ENCODE measurements around the gene WHRN. TPM values are rescaled to one million over a fixed set of nuclear protein-coding genes. Genes with fewer than 3 reads are reported as not detected.

Gene WHRN
- total RNA-seq, 4 donors from 2014 or later = 8.1 to 12.6 (median 10.7) TPM

DNA sequence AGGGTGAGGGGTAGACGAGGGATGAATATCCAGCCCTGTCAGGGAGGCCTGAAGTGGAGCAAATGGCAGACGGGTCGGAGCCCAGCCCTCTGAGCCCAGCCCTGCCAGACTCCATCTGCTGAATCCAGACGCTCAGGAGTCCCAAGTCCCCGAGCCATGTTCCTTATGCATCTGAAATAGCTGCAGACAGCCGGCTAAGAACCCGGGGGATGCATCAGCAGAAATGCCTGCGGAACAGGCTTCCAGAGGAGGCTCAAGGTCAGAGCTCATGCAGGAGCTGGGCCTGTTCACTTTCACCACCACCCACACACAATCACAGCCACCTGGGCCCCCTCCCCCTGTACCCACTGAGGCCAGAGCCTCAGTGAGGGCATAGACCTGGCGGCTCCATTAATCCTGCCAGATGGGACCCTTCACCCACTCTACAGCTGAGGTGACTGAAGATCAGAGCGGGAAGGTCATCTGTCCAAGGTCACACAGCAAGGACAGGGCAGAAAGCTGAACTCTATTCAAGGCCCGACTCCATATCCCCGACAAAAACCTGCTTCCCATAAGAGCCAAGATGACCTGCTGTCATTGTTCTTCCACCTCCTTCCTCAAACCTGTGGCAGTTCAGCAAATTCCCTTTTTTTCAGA is 93.1 kb downstream of the WHRN start:
- H3K27ac ChIP-seq (replicated peaks in 1 of 4) = no peak overlapping the region

DNA sequence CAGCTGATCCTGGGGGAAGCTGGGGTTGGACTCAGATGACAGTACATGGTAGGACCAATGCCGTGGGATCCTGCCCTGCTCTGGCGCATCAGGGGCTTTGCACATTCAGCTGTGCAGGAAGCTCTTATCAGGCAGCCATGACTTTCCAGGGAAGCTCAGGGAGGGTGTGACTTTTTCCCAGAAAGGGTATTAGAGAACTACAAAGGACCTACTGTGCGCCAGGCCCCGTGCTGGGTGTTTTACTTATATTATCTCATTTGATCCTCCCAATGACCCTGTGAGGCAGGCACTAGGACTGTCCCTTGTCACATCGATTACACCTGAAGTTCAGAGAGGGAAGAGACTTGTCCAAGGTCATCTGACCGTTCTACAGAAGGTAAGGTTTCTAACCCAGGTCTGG is 93.8 kb downstream of the WHRN start:
- H3K4me3 ChIP-seq = no peak overlapping the region
- H3K4me1 ChIP-seq = peaks cover 0 to 18% (median 13%) of the 10 kb centered on the region in 4 donors
- H3K9me3 ChIP-seq = no peaks in the 10 kb centered on the region
- peaks cover 0 to 13% (median 6%) of the 10 kb centered on the region in 4 donors for H3K36me3 ChIP-seq
- TF ChIP-seq POLR2A (IDR thresholded peaks at IDR 0.05; ENCODE audit: low read depth) (no peak), EP300 (IDR thresholded peaks at IDR 0.05) (no peak), POLR2AphosphoS5 (IDR thresholded peaks at IDR 0.05) (no peak)
- TF ChIP-seq, protein P1, sequence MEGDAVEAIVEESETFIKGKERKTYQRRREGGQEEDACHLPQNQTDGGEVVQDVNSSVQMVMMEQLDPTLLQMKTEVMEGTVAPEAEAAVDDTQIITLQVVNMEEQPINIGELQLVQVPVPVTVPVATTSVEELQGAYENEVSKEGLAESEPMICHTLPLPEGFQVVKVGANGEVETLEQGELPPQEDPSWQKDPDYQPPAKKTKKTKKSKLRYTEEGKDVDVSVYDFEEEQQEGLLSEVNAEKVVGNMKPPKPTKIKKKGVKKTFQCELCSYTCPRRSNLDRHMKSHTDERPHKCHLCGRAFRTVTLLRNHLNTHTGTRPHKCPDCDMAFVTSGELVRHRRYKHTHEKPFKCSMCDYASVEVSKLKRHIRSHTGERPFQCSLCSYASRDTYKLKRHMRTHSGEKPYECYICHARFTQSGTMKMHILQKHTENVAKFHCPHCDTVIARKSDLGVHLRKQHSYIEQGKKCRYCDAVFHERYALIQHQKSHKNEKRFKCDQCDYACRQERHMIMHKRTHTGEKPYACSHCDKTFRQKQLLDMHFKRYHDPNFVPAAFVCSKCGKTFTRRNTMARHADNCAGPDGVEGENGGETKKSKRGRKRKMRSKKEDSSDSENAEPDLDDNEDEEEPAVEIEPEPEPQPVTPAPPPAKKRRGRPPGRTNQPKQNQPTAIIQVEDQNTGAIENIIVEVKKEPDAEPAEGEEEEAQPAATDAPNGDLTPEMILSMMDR (IDR thresholded peaks at IDR 0.05) = no peak
- no peak for DNase-seq (ENCODE audit: extremely low spot score)
- intact Hi-C loops (cut with DNase I) = loop anchor here (5.0 kb wide), 1 partner anchor 71 kb away; no protein-coding TSS in a partner anchor
- 90% methylated on average over 6 of the region's 6 CpGs for WGBS
- H3K27ac ChIP-seq (replicated peaks in 1 of 4) = no peak overlapping the region
- no peaks in the 10 kb centered on the region for H3K27me3 ChIP-seq

More for the DNA sequence above, 93.1 kb downstream of the WHRN start:
- DNase-seq (ENCODE audit: extremely low spot score) = no peak
- no peaks in the 10 kb centered on the region for H3K9me3 ChIP-seq
- peaks cover 0 to 13% (median 3%) of the 10 kb centered on the region in 4 donors for H3K36me3 ChIP-seq
- peaks cover 0 to 18% (median 13%) of the 10 kb centered on the region in 4 donors for H3K4me1 ChIP-seq
- intact Hi-C loops (cut with DNase I) = loop anchor here (5.0 kb wide), 1 partner anchor 70 kb away; no protein-coding TSS in a partner anchor
- no peak for TF ChIP-seq EP300 (IDR thresholded peaks at IDR 0.05)
- no peak for TF ChIP-seq POLR2AphosphoS5 (IDR thresholded peaks at IDR 0.05)
- no peak for TF ChIP-seq POLR2A (IDR thresholded peaks at IDR 0.05; ENCODE audit: low read depth)
- TF ChIP-seq, protein P1 (IDR thresholded peaks at IDR 0.05) = no peak
- H3K27me3 ChIP-seq = no peaks in the 10 kb centered on the region
- WGBS = 77% methylated on average over 5 of the region's 12 CpGs
- no peak overlapping the region for H3K4me3 ChIP-seq

DNA sequence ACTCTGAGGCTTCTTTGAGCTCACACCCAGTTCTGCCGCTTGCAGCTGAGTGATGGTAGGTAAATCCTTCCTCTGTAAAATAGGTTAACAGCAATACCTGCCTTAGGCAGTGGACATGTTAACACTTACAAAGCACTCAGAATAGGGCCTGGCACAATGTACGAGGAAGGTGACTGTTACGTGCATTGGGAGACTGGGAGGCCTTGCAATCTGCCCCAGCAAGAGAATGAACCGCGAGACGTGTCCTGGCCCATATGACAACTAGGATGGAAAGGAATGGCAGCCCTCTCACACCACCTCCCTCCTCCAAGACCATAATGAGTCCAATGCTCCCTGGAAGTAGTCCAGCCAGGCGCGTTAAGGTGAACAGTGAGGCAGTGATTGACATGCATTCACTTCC is 94.4 kb downstream of the WHRN start:
- intact Hi-C loops (cut with DNase I) = loop anchor here (5.0 kb wide), 1 partner anchor 71 kb away; no protein-coding TSS in a partner anchor
- DNase-seq (ENCODE audit: extremely low spot score) = no peak
- H3K4me1 ChIP-seq = peaks cover 0 to 18% (median 13%) of the 10 kb centered on the region in 4 donors
- TF ChIP-seq POLR2A (IDR thresholded peaks at IDR 0.05; ENCODE audit: low read depth) (no peak), POLR2AphosphoS5 (IDR thresholded peaks at IDR 0.05) (no peak), EP300 (IDR thresholded peaks at IDR 0.05) (no peak)
- TF ChIP-seq, protein P1 (IDR thresholded peaks at IDR 0.05) = no peak
- no peaks in the 10 kb centered on the region for H3K9me3 ChIP-seq
- H3K4me3 ChIP-seq = no peak overlapping the region
- WGBS = 92% methylated on average over 8 of the region's 8 CpGs
- peaks cover 0 to 16% (median 8%) of the 10 kb centered on the region in 4 donors for H3K36me3 ChIP-seq
- H3K27ac ChIP-seq (replicated peaks in 1 of 4) = no peak overlapping the region
- no peaks in the 10 kb centered on the region for H3K27me3 ChIP-seq

DNA sequence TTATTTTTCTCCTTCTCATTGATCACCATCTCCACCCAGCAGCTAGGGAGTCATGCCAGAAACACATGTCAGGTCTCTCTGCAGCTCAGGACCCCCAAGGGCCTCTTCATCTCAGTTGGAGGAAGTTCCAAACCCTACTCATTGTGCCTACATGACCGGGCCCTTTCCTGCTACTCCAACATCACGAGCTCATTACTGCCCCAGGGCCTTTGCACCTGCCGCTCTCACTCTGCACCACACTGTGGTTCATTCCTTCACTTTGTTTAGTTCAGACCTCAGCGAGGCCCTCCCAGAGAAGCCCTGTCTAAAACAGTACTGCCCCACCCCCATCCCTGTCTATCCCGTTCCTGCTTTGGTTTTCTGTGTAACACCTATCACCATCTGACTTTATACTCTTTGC is 95.4 kb downstream of the WHRN start:
- 78% methylated on average over 5 of the region's 5 CpGs for WGBS
- Histone ChIP-seq H3K9me3 (no peaks in the 10 kb centered on the region), H3K27ac (replicated peaks in 1 of 4) (no peak overlapping the region), H3K27me3 (no peaks in the 10 kb centered on the region), H3K36me3 (peaks cover 0 to 16% (median 8%) of the 10 kb centered on the region in 4 donors), H3K4me3 (no peak overlapping the region), H3K4me1 (peaks cover 0 to 24% (median 13%) of the 10 kb centered on the region in 4 donors)
- intact Hi-C loops (cut with DNase I) = loop anchor here (5.0 to 10.0 kb wide), 5 partner anchors 72 to 605 kb away; partner anchors contain the start of genes ATP6V1G1 and WHRN
- TF ChIP-seq POLR2A (IDR thresholded peaks at IDR 0.05; ENCODE audit: low read depth) (no peak), EP300 (IDR thresholded peaks at IDR 0.05) (no peak), POLR2AphosphoS5 (IDR thresholded peaks at IDR 0.05) (no peak)
- TF ChIP-seq, protein P1 (IDR thresholded peaks at IDR 0.05) = no peak
- no peak for DNase-seq (ENCODE audit: extremely low spot score)
